ENCODE data around the gene UXS1. TPM values are rescaled to one million over a fixed set of nuclear protein-coding genes. Genes with fewer than 3 reads are reported as not detected.

Gene UXS1
- total RNA-seq, 4 donors from 2014 or later = 8.0 to 46.9 (median 18.4) TPM

GRCh38 chr2:106115250-106115649, 78.9 kb downstream of the UXS1 start:
- in situ Hi-C loops (cut with MboI; ENCODE audit: low sequenced_read_pairs in 4 of 4) = loop anchor here in 1 of 4 donors (25.0 kb wide), 1 partner anchor 347 kb away; the partner anchor contains the start of gene RGPD3
- Histone ChIP-seq H3K36me3 (peaks cover 0 to 13% of the 10 kb centered on the region in 2 donors), H3K4me1 (peaks cover 27 to 34% of the 10 kb centered on the region in 2 donors), H3K4me3 (no peak overlapping the region), H3K27me3 (no peaks in the 10 kb centered on the region), H3K9me3 (no peaks in the 10 kb centered on the region), H3K27ac (peak overlapping the region in 3 of 4 donors; percentile 84 to 98 (median 95))
- DNase-seq (peak; percentile 27 to 29), ATAC-seq (peak; percentile 51 to 58)
- TF ChIP-seq CTCF (IDR thresholded peaks at IDR 0.05 in 4 of 5, conservative IDR thresholded peaks at IDR 0.05 in 1 of 5) (no peak), POLR2A (IDR thresholded peaks at IDR 0.05) (no peak)
- intact Hi-C loops (cut with DNase I; ENCODE audit: low total_unique reads) = loop anchor here (5.0 kb wide), 2 partner anchors 42 to 77 kb away; partner anchors contain the start of gene UXS1

- H3K36me3 ChIP-seq = peaks cover 0 to 16% of the 10 kb centered on the region in 2 donors
- H3K4me1 ChIP-seq = peaks cover 27 to 34% of the 10 kb centered on the region in 2 donors
- no peaks in the 10 kb centered on the region for H3K27me3 ChIP-seq
- no peak for TF ChIP-seq CTCF (IDR thresholded peaks at IDR 0.05 in 4 of 5, conservative IDR thresholded peaks at IDR 0.05 in 1 of 5)
- no peak for TF ChIP-seq POLR2A (IDR thresholded peaks at IDR 0.05)
- peak overlapping the region in 1 of 4 donors; percentile 98 for H3K27ac ChIP-seq
- in situ Hi-C loops (cut with MboI; ENCODE audit: low sequenced_read_pairs in 4 of 4) = loop anchor here in 1 of 4 donors (25.0 kb wide), 1 partner anchor 348 kb away; the partner anchor contains the start of gene RGPD3
- no peak overlapping the region for H3K4me3 ChIP-seq
- no peak for ATAC-seq
- intact Hi-C loops (cut with DNase I; ENCODE audit: low total_unique reads) = no loop called here
- DNase-seq = no peak
- H3K9me3 ChIP-seq = no peaks in the 10 kb centered on the region
These were observed 79.9 kb downstream of the UXS1 start for GRCh38 chr2:106114166-106114565.

GRCh38 chr2:106113361-106113966, 80.6 kb downstream of the UXS1 start:
- no peak overlapping the region for H3K4me3 ChIP-seq
- no peaks in the 10 kb centered on the region for H3K9me3 ChIP-seq
- no peak for DNase-seq
- ATAC-seq = no peak
- in situ Hi-C loops (cut with MboI; ENCODE audit: low sequenced_read_pairs in 4 of 4) = loop anchor here in 1 of 4 donors (25.0 kb wide), 1 partner anchor 349 kb away; the partner anchor contains the start of gene RGPD3
- H3K27ac ChIP-seq = no peak overlapping the region
- H3K36me3 ChIP-seq = peaks cover 0 to 16% of the 10 kb centered on the region in 2 donors
- peaks cover 27 to 34% of the 10 kb centered on the region in 2 donors for H3K4me1 ChIP-seq
- TF ChIP-seq CTCF (IDR thresholded peaks at IDR 0.05 in 4 of 5, conservative IDR thresholded peaks at IDR 0.05 in 1 of 5) (no peak), POLR2A (IDR thresholded peaks at IDR 0.05) (no peak)
- intact Hi-C loops (cut with DNase I; ENCODE audit: low total_unique reads) = no loop called here
- no peaks in the 10 kb centered on the region for H3K27me3 ChIP-seq

DNA sequence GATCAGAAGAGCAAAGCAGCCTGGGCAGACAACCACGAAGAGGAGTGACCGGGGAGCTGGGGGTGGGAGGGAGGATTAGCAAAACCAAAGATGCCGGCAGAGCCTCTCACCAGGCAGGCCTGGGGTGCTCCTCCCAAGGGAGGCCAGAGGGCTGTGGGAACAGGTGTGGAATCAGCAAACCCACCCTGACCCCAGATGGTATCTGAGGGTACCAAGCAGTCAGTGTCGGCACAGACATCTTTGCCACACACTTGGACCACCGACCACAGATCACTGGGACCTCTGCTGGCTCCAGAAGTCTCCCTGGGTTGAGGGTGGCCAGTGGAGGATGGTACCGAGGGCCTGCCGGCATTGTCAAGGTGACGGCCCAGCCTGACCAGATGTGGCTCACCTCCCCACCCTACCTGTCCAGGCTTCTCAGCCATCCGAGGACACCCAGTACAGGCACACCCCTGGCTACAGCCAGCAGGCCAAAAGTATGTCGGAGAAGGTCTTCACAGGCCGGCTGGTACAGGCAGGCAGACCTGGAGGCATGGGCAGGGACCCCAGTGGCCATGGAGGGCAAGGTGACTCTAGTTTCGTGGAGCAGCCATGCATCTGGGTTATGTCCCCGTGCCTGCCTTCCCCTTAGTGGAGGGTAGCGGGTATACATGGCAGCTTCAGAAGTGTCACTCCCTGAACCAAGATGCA, 82.1 kb downstream of the UXS1 start:
- peaks cover 23 to 26% of the 10 kb centered on the region in 2 donors for H3K4me1 ChIP-seq
- no peaks in the 10 kb centered on the region for H3K9me3 ChIP-seq
- in situ Hi-C loops (cut with MboI; ENCODE audit: low sequenced_read_pairs in 4 of 4) = loop anchor here in 1 of 4 donors (25.0 kb wide), 1 partner anchor 350 kb away; the partner anchor contains the start of gene RGPD3
- ATAC-seq (no peak), DNase-seq (no peak)
- no peak overlapping the region for H3K27ac ChIP-seq
- peaks cover 0 to 16% of the 10 kb centered on the region in 2 donors for H3K36me3 ChIP-seq
- H3K27me3 ChIP-seq = no peaks in the 10 kb centered on the region
- no peak overlapping the region for H3K4me3 ChIP-seq
- intact Hi-C loops (cut with DNase I; ENCODE audit: low total_unique reads) = no loop called here
- TF ChIP-seq CTCF (IDR thresholded peaks at IDR 0.05 in 4 of 5, conservative IDR thresholded peaks at IDR 0.05 in 1 of 5) = no peak
- TF ChIP-seq POLR2A (IDR thresholded peaks at IDR 0.05) = no peak

Data from gastrocnemius medialis (tissue), 4 donors.